Activated naive CD4-positive, alpha-beta T cell treated with anti-CD3 and anti-CD28 coated beads, Interleukin-2, amount 50 U/mL, for 72 hours (primary cell): ENCODE results near the gene ANKRD27. TPM values are rescaled to one million over a fixed set of nuclear protein-coding genes. Genes with fewer than 3 reads are reported as not detected.
A peak's percentile ranks its signal among the peaks of the same experiment; 100 is the strongest.
"Not testable (repeated sequence)": the region's sequence is repeated elsewhere in the genome, so short reads cannot be mapped to it uniquely, and the experiment has no call there.

Experiments
- ATAC-seq, 2 donors: fragments of 150-1000 bp; cut with Tn5 transposase; 2 replicates each; pipeline ENCODE4 v1.10.0; 2021; ENCODE audit warnings: mild to moderate bottlenecking in 2 of 2, moderate library complexity in 2 of 2
- DNase-seq, 2 donors: peaks; one replicate each; pipeline ENCODE4 v3.0.0; 2021 to 2022; ENCODE audit warnings: low spot score in 2 of 2
- H3K27ac Mint-ChIP-seq, 2 donors: one replicate each; pipeline ENCODE4 v1.8.0; 2022; ENCODE audit warnings: mild to moderate bottlenecking in 2 of 2, mixed read lengths in 2 of 2
- H3K36me3 Mint-ChIP-seq, 2 donors: one replicate each; pipeline ENCODE4 v1.8.0; 2022; ENCODE audit warnings: mixed read lengths in 2 of 2
- H3K9me3 Mint-ChIP-seq, 2 donors: one replicate each; pipeline ENCODE4 v1.8.0; 2022; ENCODE audit warnings: mixed read lengths in 2 of 2
- total RNA-seq, 2 donors: library from RNA; stranded (reverse); gene quantifications; one replicate each; pipeline ENCODE4 v1.2.3, GENCODE V29; 2022

The ANKRD27 gene
- 10 to 100 TPM; 30.2 to 38.5 TPM for total RNA-seq

DNA sequence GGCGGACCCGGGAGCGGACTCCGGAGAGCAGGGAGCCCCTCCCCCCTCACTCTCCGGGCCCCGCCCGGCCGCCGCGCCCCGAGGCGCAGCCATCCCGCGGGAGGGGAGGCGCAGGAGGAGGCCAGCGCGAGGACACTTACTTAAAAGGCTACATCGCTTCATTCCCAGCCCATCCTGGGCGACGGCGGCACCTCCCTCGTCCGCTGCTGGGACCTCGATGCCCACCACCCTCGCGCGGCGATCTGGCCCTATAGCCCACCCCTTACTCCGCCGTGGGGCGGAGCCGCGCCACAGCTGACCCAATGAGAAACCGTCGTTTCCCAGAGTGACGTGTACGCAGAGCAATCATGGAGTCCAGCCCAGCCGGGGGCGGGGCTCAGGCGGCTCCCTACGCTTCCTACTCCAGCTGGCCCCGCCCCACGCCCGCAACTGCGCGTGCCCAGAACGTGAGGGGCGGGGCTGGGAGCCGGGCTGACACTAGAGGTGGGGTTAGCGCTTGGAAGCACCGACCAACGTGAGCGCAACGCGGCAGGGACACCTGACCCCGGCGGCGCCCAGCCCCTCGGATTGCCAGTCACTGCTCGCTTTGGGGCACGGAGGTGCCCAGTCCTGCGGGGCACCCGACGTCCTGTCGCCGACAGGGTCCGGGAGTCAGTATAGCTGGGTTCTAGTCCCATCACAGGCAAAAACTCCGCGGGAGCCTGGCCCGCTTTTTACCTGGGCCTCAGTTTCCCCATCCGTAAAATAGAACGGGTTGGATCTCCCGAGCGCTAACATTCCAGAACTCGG is at the start of gene ANKRD27:
Gene ANKRD27 (minus strand): TSS at position 250 of the 789 bp plus-strand sequence. CDS start 16,165 bp downstream, outside the sequence.
- H3K36me3 Mint-ChIP-seq = peaks cover 0 to 5% of the 10 kb centered on the region in 2 donors
- no peaks in the 10 kb centered on the region for H3K9me3 Mint-ChIP-seq
- peak within 1 kb of the TSS; percentile 66 to 91 for H3K27ac Mint-ChIP-seq
- DNase-seq = peak; percentile 98 to 99
- ATAC-seq = peak; percentile 96 to 98

DNA sequence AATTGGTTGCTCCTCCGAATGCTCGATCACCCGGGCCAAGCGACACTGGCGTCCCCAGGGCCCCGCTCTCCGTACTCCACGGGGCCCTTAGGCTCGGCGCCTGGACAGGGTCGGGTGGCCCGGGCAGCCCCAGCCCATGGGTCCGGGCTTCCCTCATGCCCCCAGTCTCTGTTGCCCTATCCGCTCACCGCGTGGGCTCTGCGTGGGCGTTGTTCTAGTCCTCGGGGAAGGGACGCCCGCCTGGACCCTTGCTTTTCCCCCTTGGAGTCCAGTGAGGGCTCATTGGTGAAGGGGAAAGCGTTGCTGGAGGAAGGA is 45.9 kb upstream of the ANKRD27 start:
- Mint-ChIP-seq H3K27ac (no peak overlapping the region), H3K36me3 (peaks cover 0 to 11% of the 10 kb centered on the region in 2 donors), H3K9me3 (peaks cover 0 to 4% of the 10 kb centered on the region in 2 donors)
- no peak for DNase-seq
- ATAC-seq = no peak

DNA sequence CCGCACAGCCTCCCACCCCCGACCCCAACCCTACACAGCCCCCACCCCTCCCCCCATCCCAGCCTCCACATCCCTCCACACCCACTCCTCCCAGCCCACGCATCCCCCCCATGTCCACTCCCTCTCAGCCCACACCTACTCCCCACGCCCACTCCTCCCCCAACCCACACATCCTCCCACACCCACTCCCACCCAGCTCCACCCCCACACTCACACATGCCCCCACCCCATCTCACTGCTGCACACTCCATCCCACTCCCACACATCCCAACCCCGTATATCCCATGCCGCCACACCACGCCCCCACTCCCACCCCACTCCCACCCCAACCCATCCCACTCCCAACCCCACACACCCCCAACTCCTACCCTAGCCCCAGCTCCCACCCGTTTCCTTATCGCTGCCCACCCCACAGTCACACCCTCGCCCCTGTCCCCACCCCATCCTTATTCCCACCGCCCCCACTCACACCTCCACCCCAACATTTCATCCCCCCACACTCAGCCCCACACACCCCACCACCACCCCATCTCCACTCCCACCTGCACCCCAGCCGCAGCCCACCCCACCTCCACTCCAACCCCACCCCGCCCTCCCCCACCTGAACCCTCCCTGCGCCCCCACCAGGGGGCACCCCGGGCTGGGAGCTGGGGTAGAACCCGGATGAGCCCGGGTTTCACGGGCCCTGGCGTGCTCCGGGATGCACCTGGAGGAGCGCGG is 45.4 kb upstream of the ANKRD27 start:
- no peak for ATAC-seq
- no peak for DNase-seq
- Mint-ChIP-seq H3K9me3 (peaks cover 0 to 4% of the 10 kb centered on the region in 2 donors), H3K27ac (no peak overlapping the region), H3K36me3 (peaks cover 0 to 11% of the 10 kb centered on the region in 2 donors)

DNA sequence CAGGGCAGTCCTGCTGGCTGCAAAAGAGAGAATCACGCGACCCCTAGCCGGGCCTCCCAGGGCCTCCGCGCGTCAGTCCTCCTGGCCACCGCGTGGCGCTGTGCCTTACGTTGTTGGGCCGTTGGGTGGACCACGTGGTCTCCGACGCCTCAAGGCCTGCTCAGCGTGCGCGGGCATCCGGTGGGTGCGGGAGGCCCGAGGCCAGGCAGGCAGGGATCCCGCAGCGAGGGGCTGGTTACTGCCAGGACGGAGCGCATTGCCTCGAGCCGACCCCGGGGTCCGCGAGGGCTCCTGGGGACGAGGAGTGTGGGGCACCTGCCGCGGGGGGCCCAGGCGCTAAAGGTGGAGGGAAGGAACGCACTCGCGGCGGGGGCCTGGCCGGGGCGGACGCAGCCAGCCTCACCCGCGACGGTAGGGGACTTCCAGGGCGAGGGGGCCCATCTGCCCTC is 44.7 kb upstream of the ANKRD27 start, which contains the start of gene TDRD12:
Gene TDRD12 (plus strand): TSS at position 157 of the 449 bp plus-strand sequence. CDS start 306 bp downstream, outside the sequence.
- H3K9me3 Mint-ChIP-seq = peaks cover 0 to 4% of the 10 kb centered on the region in 2 donors
- peaks cover 0 to 11% of the 10 kb centered on the region in 2 donors for H3K36me3 Mint-ChIP-seq
- peak in 1 of 2 donors; percentile 22 for DNase-seq
- ATAC-seq = peak in 1 of 2 donors; percentile 63
- peak within 1 kb of the TSS in 1 of 2 donors; percentile 37 for H3K27ac Mint-ChIP-seq

DNA sequence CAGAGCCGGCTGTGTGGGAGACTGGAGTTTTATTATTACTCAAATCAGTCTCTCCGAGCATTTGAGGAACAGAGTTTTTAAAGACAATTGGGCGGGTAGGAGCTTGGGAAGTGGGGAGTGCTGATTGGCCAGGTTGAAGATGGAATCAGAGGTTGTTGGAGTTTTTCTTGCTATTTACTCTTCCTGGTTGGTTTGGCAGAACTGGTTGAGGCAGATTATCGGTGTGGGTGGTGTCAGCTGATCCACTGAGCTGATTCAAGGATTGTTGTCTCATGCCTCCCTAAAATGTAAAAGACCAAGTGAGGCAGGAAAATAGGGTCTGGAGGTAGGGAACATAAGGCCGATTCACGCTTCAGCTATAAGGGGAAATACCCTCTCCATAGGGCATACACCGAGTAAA is 43.3 kb upstream of the ANKRD27 start:
- H3K9me3 Mint-ChIP-seq = peaks cover 0 to 4% of the 10 kb centered on the region in 2 donors
- H3K36me3 Mint-ChIP-seq = peaks cover 0 to 11% of the 10 kb centered on the region in 2 donors
- DNase-seq (no peak), ATAC-seq (no peak)
- no peak overlapping the region for H3K27ac Mint-ChIP-seq

DNA sequence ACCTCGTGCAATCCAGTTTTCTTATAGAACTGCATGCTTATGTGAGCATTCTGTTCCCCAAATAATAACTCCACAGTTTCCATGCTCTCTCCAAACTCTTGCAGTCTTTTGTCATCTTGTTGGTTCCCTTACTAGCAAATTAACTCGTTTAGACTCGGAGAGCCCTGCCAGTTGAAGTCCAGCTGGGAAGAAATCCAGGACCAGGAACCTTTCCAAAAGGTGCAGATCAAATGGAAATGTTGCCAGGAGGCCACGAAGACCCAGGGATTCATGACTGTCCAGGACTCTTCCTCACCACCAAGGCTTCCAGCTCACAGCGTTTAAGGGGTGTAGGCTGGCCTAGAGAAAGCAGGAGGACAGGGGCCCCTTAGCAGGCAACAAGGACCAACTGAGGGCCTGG is 42.5 kb upstream of the ANKRD27 start:
- H3K9me3 Mint-ChIP-seq = peaks cover 0 to 4% of the 10 kb centered on the region in 2 donors
- H3K36me3 Mint-ChIP-seq = peaks cover 0 to 11% of the 10 kb centered on the region in 2 donors
- ATAC-seq (no peak), DNase-seq (no peak)
- H3K27ac Mint-ChIP-seq = no peak overlapping the region

DNA sequence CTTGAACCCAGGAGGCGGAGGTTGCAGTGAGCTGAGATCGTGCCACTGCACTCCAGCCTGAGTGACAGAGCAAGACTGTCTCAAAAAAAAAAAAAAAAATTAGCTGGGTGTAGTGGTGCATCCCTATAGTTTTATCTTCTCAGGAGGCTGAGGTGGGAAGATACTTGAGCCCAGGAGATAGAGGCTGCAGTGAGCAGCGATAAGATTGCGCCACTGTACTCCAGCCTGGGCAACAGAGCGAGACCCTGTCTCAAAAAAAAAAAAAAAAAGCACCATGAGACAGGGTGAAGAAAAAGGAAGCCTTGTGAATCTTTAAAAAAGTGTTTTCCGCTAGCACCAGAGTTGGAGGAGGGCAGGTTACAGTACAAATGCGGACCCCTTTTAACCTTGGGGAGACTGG is 41.2 kb upstream of the ANKRD27 start:
- H3K9me3 Mint-ChIP-seq, DNase-seq: not testable (repeated sequence)

DNA sequence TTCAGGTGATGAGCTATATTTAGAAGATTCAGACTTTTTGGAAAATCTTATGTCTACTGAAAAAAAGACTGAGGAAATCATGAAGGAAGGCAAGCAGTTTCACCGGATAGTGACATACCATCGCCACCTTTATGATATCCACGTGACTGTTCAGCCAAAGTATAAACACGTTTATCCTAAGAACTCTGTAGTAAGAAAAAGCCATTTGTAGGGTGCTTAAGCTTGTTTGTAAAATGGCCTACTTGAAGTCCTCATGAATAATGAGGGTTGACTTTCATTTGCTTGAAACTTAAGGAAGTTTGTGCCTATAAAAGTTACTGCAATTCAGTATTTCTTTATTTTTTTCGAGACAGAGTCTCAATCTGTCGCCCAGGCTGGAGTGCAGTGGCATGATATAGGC is 36.8 kb upstream of the ANKRD27 start:
- H3K9me3 Mint-ChIP-seq = peaks cover 0 to 3% of the 10 kb centered on the region in 2 donors
- no peak overlapping the region for H3K27ac Mint-ChIP-seq
- peaks cover 4 to 15% of the 10 kb centered on the region in 2 donors for H3K36me3 Mint-ChIP-seq
- ATAC-seq (no peak), DNase-seq (no peak)

More for the DNA sequence above, 41.2 kb upstream of the ANKRD27 start:
- not testable (repeated sequence) for H3K36me3 Mint-ChIP-seq, ATAC-seq
- peak overlapping the region in 1 of 2 donors; percentile 55 for H3K27ac Mint-ChIP-seq

DNA sequence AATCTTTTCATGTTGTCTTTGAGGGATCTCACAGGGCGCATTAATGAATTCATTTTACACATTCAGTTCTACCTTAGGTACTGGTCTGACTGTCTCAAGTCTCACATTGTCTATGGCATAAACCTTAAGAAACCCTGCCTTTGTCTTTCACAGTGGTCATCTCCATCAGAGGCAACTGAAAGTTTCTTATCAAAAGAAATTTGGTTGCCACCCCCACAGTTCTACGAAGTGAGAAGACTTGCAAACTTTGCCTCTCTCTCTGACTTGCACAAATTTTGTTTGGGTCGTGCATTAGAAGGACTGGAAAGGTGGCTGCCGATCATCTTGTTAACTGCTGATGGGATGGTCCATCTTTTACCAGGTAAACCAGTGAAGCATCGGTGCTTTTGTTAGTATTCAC is 34.1 kb upstream of the ANKRD27 start:
- H3K9me3 Mint-ChIP-seq = peaks cover 4% of the 10 kb centered on the region in 2 donors
- ATAC-seq (peak; percentile 41 to 42), DNase-seq (no peak)
- peaks cover 13 to 36% of the 10 kb centered on the region in 2 donors for H3K36me3 Mint-ChIP-seq
- H3K27ac Mint-ChIP-seq = peak overlapping the region in 1 of 2 donors; percentile 83

DNA sequence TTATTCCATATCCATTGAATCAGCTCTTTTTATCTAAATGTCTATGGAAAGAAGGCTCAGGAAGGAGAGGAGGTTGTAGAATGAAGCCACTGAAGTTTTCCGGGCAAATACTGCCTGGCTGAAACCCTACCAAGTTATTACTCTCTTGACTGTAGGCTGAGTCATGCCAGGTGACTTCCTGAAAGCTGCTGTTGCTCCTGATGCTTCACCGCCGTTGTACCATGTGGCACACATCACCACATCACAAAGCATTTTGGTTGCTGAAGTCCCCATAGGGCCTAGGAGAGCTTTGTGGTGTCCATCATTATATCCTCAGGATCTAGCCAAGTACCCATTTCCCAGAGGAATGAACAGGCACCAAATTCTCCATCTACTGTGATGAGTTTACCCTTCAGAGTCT is 33.5 kb upstream of the ANKRD27 start:
- peaks cover 4 to 8% of the 10 kb centered on the region in 2 donors for H3K9me3 Mint-ChIP-seq
- DNase-seq (peak in 1 of 2 donors; percentile 26), ATAC-seq (peak; percentile 95 to 98)
- H3K36me3 Mint-ChIP-seq = peaks cover 16 to 41% of the 10 kb centered on the region in 2 donors
- peak overlapping the region; percentile 60 to 83 for H3K27ac Mint-ChIP-seq

DNA sequence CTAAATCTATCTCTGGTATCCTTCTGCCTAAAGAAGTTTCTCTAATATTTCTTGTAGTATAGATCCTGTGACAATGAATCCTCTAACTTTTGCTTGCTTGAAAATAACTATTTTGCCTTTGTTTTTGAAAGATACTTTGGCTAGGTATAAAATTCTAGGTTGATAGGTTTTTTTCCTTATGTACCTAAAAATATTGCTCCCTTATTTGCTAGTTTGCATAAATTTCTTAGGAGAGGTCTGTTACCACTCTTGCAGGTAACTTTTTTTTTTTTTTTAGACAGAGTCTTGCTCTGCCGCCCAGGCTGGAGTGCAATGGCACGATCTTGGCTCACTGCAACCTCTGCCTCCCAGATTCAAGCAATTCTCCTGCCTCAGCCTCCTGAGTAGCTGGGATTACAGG is 29.0 kb upstream of the ANKRD27 start:
- not testable (repeated sequence) for H3K27ac Mint-ChIP-seq, DNase-seq, ATAC-seq
- peaks cover 7 to 14% of the 10 kb centered on the region in 2 donors for H3K9me3 Mint-ChIP-seq
- peaks cover 36 to 79% of the 10 kb centered on the region in 2 donors for H3K36me3 Mint-ChIP-seq

DNA sequence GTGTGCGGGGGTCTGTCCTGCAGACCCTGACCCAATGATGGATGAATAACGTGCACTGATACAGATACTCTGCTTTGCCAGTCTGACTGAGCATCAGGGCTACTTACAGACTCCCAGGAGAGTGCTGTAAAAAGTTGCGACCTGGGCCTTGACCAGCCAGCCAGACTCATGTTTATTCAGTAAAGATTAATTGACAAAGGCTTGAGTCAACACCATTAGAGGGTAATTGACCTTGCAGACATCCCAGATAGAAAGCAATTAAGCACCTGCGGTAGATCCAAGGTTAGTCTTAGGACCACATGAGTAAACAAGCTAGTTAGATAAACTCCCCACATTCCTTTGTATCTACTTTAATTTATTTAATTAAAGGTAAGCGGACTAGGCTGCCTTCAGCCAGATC is 27.0 kb upstream of the ANKRD27 start:
- no peak overlapping the region for H3K27ac Mint-ChIP-seq
- DNase-seq = no peak
- peaks cover 7 to 15% of the 10 kb centered on the region in 2 donors for H3K9me3 Mint-ChIP-seq
- ATAC-seq = no peak
- peaks cover 55 to 88% of the 10 kb centered on the region in 2 donors for H3K36me3 Mint-ChIP-seq

DNA sequence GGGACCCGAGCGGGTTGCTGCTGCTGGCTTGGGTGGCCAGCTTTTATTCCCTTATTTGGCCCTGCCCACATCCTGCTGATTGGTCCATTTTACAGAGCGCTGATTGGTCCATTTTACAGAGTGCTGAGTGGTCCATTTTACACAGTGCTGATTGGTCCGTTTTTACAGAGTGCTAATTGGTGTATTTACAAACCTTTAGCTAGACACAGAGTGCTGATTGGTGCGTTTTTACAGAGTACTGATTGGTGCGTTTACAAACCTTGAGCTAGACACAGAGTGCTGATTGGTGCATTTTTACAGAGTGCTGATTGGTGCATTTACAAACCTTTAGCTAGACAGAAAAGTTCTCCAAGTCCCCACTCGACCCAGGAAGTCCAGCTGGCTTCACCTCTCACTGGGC is 25.1 kb upstream of the ANKRD27 start:
- not testable (repeated sequence) for DNase-seq, H3K27ac Mint-ChIP-seq, ATAC-seq
- peaks cover 7 to 12% of the 10 kb centered on the region in 2 donors for H3K9me3 Mint-ChIP-seq
- H3K36me3 Mint-ChIP-seq = peaks cover 60 to 89% of the 10 kb centered on the region in 2 donors

DNA sequence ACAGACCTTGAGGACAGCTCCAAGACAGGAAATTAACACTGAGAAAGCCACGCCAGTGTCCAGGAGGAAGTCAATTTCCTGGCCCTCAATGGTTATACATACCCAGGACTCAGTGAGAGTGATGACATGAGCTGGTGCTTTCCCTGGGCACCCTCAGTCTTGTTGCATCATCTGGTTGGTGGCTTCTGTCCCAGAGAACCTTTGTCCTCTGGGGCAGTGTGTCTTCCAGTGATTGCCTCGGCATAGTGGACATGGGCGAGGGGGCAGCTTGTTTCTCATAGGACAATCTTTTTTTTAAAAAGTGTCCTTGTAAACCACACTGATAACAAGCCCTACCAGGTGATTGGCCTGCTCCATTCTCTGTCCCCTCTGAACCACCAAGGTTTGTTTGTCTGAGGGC is 21.8 kb upstream of the ANKRD27 start:
- ATAC-seq, DNase-seq, H3K9me3 Mint-ChIP-seq: not testable (repeated sequence)
- H3K27ac Mint-ChIP-seq = peak overlapping the region in 1 of 2 donors; percentile 48
- peaks cover 57 to 84% of the 10 kb centered on the region in 2 donors for H3K36me3 Mint-ChIP-seq

DNA sequence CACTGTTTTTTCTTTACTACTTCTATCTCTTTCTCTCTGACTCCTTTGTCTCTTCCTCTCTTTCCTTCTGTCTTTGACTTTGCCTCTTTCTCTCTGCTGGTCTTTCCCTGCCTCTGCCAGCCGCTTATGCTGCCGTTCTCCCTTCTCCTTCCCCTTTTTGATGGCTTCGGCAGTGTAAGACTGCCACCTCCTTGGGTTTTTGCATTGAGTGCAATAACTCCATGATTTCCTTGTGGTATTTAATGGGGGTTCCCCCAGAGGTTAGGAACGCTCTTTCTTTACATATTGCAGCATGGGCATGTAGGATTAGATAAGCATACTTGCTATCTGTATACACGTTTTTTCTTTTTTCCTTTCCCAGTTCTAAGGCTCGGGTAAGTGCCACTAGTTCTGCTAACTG is 20.5 kb upstream of the ANKRD27 start:
- Mint-ChIP-seq H3K36me3 (peaks cover 62 to 75% of the 10 kb centered on the region in 2 donors), H3K27ac (peak overlapping the region in 1 of 2 donors; percentile 31)
- H3K9me3 Mint-ChIP-seq, ATAC-seq, DNase-seq: not testable (repeated sequence)

DNA sequence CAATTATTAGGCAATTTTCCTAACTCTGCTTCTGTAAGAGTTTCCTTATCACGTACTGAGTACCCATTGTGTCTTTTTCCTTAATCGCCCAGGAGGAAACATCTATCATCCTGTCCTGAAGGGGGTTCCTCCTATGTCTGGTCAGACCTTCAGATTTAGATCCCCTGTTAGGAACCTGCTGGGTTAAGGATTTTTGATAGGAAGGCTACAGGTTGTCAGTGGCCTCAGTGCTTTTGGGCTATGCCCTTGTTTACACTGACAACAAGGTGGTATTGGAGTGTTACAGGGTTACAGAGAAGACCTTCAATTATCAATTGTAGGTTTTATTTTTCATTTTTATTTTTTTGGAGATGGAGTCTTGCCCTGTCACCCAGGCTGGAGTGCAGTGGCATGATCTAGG is 19.9 kb upstream of the ANKRD27 start:
- not testable (repeated sequence) for H3K27ac Mint-ChIP-seq, H3K9me3 Mint-ChIP-seq, DNase-seq, ATAC-seq
- H3K36me3 Mint-ChIP-seq = peaks cover 55 to 69% of the 10 kb centered on the region in 2 donors

DNA sequence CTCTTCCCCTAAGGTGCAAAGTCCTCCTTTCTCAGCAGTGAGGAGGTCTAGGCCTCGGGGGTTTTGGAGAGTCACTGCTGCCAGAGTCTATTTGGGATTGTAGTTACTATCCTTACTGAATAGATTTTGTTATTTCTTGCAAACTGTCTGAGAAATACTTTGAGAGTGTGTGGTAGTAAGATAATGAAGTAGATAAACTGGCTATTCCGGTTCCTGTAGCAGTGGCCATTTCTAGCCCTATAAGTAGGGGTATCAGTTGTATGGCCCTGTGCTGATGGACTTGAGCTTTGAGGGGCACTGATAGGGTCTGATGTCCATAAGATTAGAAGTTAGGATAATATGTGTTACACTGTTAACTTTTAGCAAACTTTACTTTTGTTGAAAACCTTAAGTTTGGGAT is 19.3 kb upstream of the ANKRD27 start:
- not testable (repeated sequence) for ATAC-seq, DNase-seq, H3K27ac Mint-ChIP-seq, H3K9me3 Mint-ChIP-seq
- peaks cover 52 to 63% of the 10 kb centered on the region in 2 donors for H3K36me3 Mint-ChIP-seq
